Ishikawa (cell line): Measurements from ENCODE around the gene PDGFRA.

Source experiments
- CEBPB ChIP-seq: IDR thresholded peaks from 2 replicates; pipeline ENCODE4 v1.6.1; 2012
- EP300 ChIP-seq: IDR thresholded peaks from 2 replicates; pipeline ENCODE4 v1.6.1; 2012; ENCODE audit warnings: borderline replicate concordance
- USF1 ChIP-seq: IDR thresholded peaks from 2 replicates; pipeline ENCODE4 v1.6.1; 2012
- ZBTB7A ChIP-seq: IDR thresholded peaks from 2 replicates; pipeline ENCODE4 v1.6.1; 2012; ENCODE audit warnings: low read depth

DNA sequence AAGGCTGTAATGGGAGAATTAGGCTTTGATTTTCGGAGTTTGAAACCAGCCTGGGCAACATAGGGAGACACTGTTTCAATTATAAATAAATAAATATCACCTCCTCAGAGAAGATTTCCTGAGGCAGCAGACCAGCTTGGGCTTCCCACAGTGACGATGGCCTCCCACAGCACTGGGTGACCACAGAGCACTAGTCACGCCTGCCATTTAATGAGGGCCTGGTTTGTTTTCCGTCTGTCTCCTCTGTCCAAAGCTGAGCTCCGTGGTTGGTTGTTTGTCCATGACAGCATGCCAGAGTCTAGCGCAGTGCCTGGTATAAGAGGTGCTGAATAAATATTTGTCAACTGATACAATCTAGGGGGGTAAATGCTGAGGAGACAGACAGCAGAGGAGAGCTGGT is 10.4 kb upstream of the PDGFRA start:
- no peak for TF ChIP-seq CEBPB
- no peak for TF ChIP-seq EP300
- no peak for TF ChIP-seq ZBTB7A
- no peak for TF ChIP-seq USF1
